OCI-LY1 (cell line): ENCODE results near the gene NRIP1.

ENCODE experiments used
- CTCF ChIP-seq: fragments of 200-600 bp; sonication (generic), shearing (Covaris generic); IDR thresholded peaks from 2 replicates; pipeline ENCODE4 v1.5.1; 2017; ENCODE audit warnings: mild to moderate bottlenecking, antibody characterized with exemption, low read length, moderate library complexity, mixed read lengths
- EZH2 ChIP-seq: fragments of 200-600 bp; sonication (generic), shearing (Covaris generic); IDR thresholded peaks from 2 replicates; pipeline ENCODE4 v1.8.0; 2017; ENCODE audit warnings: borderline replicate concordance, mixed run types, mild to moderate bottlenecking, antibody characterized with exemption, low read length, moderate library complexity, mixed read lengths

GRCh38 chr21:15006594-15007230 lies 58.1 kb downstream of the NRIP1 start:
- TF ChIP-seq CTCF, result no peak
- TF ChIP-seq EZH2, result no peak
